A673 (cell line): ENCODE measurements around the gene PARD3. TPM values are rescaled to one million over a fixed set of nuclear protein-coding genes. Genes with fewer than 3 reads are reported as not detected.
"Not testable (repeated sequence)": the region's sequence is repeated elsewhere in the genome, so short reads cannot be mapped to it uniquely, and the experiment has no call there.

ENCODE experiments used
- BruUV-seq: library from RNA; stranded (reverse); fragments of 400-500 nt; replicated peaks from 2 replicates; lab custom pipeline; 2021; lab: Mats Ljungman, UMichigan
- CTCF ChIA-PET: fragments of 300-600 bp; sonication (Branson Sonifier 250); formaldehyde crosslinking; loops from one replicate; lab custom pipeline; 2022; ENCODE audit warnings: antibody characterized with exemption; lab: Charles Lee
- POLR2A ChIA-PET: fragments of 300-600 bp; sonication (Branson Sonifier 250); formaldehyde crosslinking; loops from one replicate; lab custom pipeline; 2022; ENCODE audit warnings: antibody characterized with exemption; ENCODE audit not compliant: low non-redundant PET; lab: Charles Lee
- DNase-seq: peaks from one replicate; pipeline ENCODE4 v3.0.0-alpha.2; 2015; ENCODE audit warnings: low spot score
- H3K27ac ChIP-seq: fragments of 200-600 bp; sonication (generic); 2 replicates; pipeline ENCODE4 v1.5.1; 2016; ENCODE audit warnings: mixed run types, low read depth, mild to moderate bottlenecking, mixed read lengths, antibody characterized with exemption, low read length; ENCODE audit not compliant: poor library complexity, severe bottlenecking
- H3K27me3 ChIP-seq: fragments of 200-600 bp; sonication (generic); replicated peaks from 2 replicates; pipeline ENCODE4 v1.6.1; 2017; ENCODE audit warnings: mixed run types, low read depth, mild to moderate bottlenecking, mixed read lengths, antibody characterized with exemption, low read length; ENCODE audit not compliant: insufficient read depth, poor library complexity
- H3K36me3 ChIP-seq: fragments of 200-600 bp; sonication (generic); 2 replicates; pipeline ENCODE4 v1.6.1; 2016; ENCODE audit warnings: mixed run types, mild to moderate bottlenecking, mixed read lengths, antibody characterized with exemption, low read length; ENCODE audit not compliant: insufficient read depth, poor library complexity, severe bottlenecking
- H3K4me1 ChIP-seq: fragments of 200-600 bp; sonication (generic); 2 replicates; pipeline ENCODE4 v1.6.1; 2017; ENCODE audit warnings: mixed run types, mild to moderate bottlenecking, mixed read lengths, antibody characterized with exemption, low read length; ENCODE audit not compliant: insufficient read depth, poor library complexity, severe bottlenecking
- H3K4me3 ChIP-seq: fragments of 200-600 bp; sonication (generic); 2 replicates; pipeline ENCODE4 v1.5.1; 2016; ENCODE audit warnings: low read depth, mixed run types, mild to moderate bottlenecking, mixed read lengths, low read length; ENCODE audit not compliant: poor library complexity, severe bottlenecking
- H3K9me3 ChIP-seq: fragments of 200-600 bp; sonication (generic); 2 replicates; pipeline ENCODE4 v1.6.1; 2016; ENCODE audit warnings: mixed run types, low read depth, mild to moderate bottlenecking, mixed read lengths, antibody characterized with exemption, low read length; ENCODE audit not compliant: poor library complexity, severe bottlenecking
- CTCF ChIP-seq: fragments of 300-800, 200-600 bp; sonication (generic); conservative IDR thresholded peaks from 2 replicates; pipeline ENCODE4 v1.5.1; 2017; ENCODE audit warnings: low read depth, mild to moderate bottlenecking, antibody characterized with exemption, low read length, moderate library complexity, mixed read lengths
- EZH2 ChIP-seq: fragments of 200-600 bp; sonication (generic); IDR thresholded peaks from 2 replicates; pipeline ENCODE4 v1.6.1; 2017; ENCODE audit warnings: borderline replicate concordance, low read depth, mild to moderate bottlenecking, mixed read lengths, antibody characterized with exemption, low read length; ENCODE audit not compliant: poor library complexity, severe bottlenecking
- intact Hi-C: fragments of 100-400 bp; cut with micrococcal nuclease; formaldehyde crosslinking; loops from one replicate; pipeline ENCODE4 v1.10.0; 2022; ENCODE audit not compliant: unreplicated experiment
- total RNA-seq: library from RNA; stranded (reverse); gene quantifications from 2 replicates; pipeline ENCODE4 v1.2.3, GENCODE V29; 2021

Gene PARD3
- total RNA-seq, 1 experiment from 2014 or later = 28.0 TPM

- H3K36me3 ChIP-seq = no peaks in the 10 kb centered on the region
- TF ChIP-seq EZH2 (no peak), CTCF (no peak)
- H3K27me3 ChIP-seq = no peaks in the 10 kb centered on the region
- H3K4me1 ChIP-seq = no peaks in the 10 kb centered on the region
- H3K9me3 ChIP-seq = no peaks in the 10 kb centered on the region
- ChIA-PET CTCF (no interaction called here), POLR2A (no interaction called here)
- no peak overlapping the region for H3K4me3 ChIP-seq
- H3K27ac ChIP-seq = no peak overlapping the region
- BruUV-seq = no TSS peak
- no peak for DNase-seq
- intact Hi-C loops = no loop called here
These were observed 113.9 kb downstream of the PARD3 start for GRCh38 chr10:34701194-34701593.

DNA sequence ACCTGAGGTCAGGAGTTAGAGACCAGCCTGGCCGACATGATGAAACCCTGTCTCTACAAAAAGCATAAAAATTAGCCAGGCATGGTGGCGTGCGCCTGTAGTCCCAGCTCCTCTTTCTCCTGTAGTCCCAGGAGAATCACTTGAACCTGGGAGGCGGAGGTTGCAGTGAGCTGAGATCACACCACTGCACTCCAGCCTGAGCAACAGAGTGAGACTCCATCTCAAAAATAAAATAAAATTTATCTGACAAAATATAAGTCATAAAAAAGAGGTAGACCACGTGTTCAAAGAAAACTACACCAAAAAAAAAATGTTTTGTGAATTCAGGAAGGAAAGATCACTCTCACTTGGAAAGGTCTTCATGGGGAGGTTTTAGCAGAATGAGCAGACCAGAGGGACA, 114.3 kb downstream of the PARD3 start:
- H3K4me1 ChIP-seq, POLR2A ChIA-PET, H3K36me3 ChIP-seq, H3K9me3 ChIP-seq, H3K27me3 ChIP-seq, CTCF ChIA-PET, intact Hi-C loops, BruUV-seq, H3K27ac ChIP-seq, DNase-seq, H3K4me3 ChIP-seq: not testable (repeated sequence)

GRCh38 chr10:34699904-34700517, 115.1 kb downstream of the PARD3 start:
- ChIA-PET CTCF (no interaction called here), POLR2A (no interaction called here)

More at GRCh38 chr10:34699904-34700517, 115.1 kb downstream of the PARD3 start:
- no peak overlapping the region for H3K27ac ChIP-seq
- BruUV-seq = no TSS peak
- no peaks in the 10 kb centered on the region for H3K9me3 ChIP-seq
- no peak overlapping the region for H3K4me3 ChIP-seq
- TF ChIP-seq CTCF (no peak), EZH2 (no peak)
- no peaks in the 10 kb centered on the region for H3K36me3 ChIP-seq
- no peaks in the 10 kb centered on the region for H3K4me1 ChIP-seq
- DNase-seq = no peak
- intact Hi-C loops = no loop called here
- H3K27me3 ChIP-seq = no peaks in the 10 kb centered on the region
